ENCODE data around the gene HS3ST4. TPM values are rescaled to one million over a fixed set of nuclear protein-coding genes. Genes with fewer than 3 reads are reported as not detected.

Gene HS3ST4
- total RNA-seq, 1 donor from 2014 or later: 1.1 TPM

GRCh38 chr16:26050472-26050871, 358.7 kb downstream of the HS3ST4 start:
- DNase-seq: no peak
- Mint-ChIP-seq H3K27me3 (ENCODE audit: unreplicated experiment) (peaks cover 8% of the 10 kb centered on the region), H3K27ac (ENCODE audit: unreplicated experiment) (no peak overlapping the region), H3K36me3 (ENCODE audit: unreplicated experiment) (peaks cover 4% of the 10 kb centered on the region), H3K4me1 (ENCODE audit: low read depth, unreplicated experiment) (peaks cover 2% of the 10 kb centered on the region), H3K9me3 (ENCODE audit: unreplicated experiment) (peaks cover 2% of the 10 kb centered on the region), H3K4me3 (ENCODE audit: unreplicated experiment) (no peak overlapping the region)
- no peak for TF ChIP-seq CTCF (IDR thresholded peaks at IDR 0.05; ENCODE audit: partially characterized antibody, unreplicated experiment)

GRCh38 chr16:26051063-26051462, 359.3 kb downstream of the HS3ST4 start:
- Mint-ChIP-seq H3K4me3 (ENCODE audit: unreplicated experiment) (no peak overlapping the region), H3K27ac (ENCODE audit: unreplicated experiment) (no peak overlapping the region), H3K4me1 (ENCODE audit: low read depth, unreplicated experiment) (no peaks in the 10 kb centered on the region), H3K9me3 (ENCODE audit: unreplicated experiment) (peaks cover 2% of the 10 kb centered on the region), H3K36me3 (ENCODE audit: unreplicated experiment) (peaks cover 4% of the 10 kb centered on the region), H3K27me3 (ENCODE audit: unreplicated experiment) (peaks cover 6% of the 10 kb centered on the region)
- no peak for DNase-seq
- no peak for TF ChIP-seq CTCF (IDR thresholded peaks at IDR 0.05; ENCODE audit: partially characterized antibody, unreplicated experiment)

- H3K27ac Mint-ChIP-seq (ENCODE audit: unreplicated experiment): no peak overlapping the region
- DNase-seq: no peak
- H3K4me3 Mint-ChIP-seq (ENCODE audit: unreplicated experiment): no peak overlapping the region
- peaks cover 2% of the 10 kb centered on the region for H3K9me3 Mint-ChIP-seq (ENCODE audit: unreplicated experiment)
- H3K4me1 Mint-ChIP-seq (ENCODE audit: low read depth, unreplicated experiment): peaks cover 6% of the 10 kb centered on the region
- peaks cover 5% of the 10 kb centered on the region for H3K27me3 Mint-ChIP-seq (ENCODE audit: unreplicated experiment)
- TF ChIP-seq CTCF (IDR thresholded peaks at IDR 0.05; ENCODE audit: partially characterized antibody, unreplicated experiment): no peak
- peaks cover 4% of the 10 kb centered on the region for H3K36me3 Mint-ChIP-seq (ENCODE audit: unreplicated experiment)
Observed at GRCh38 chr16:26053889-26054288, 362.1 kb downstream of the HS3ST4 start.

- H3K36me3 Mint-ChIP-seq (ENCODE audit: unreplicated experiment): peaks cover 4% of the 10 kb centered on the region
- no peak overlapping the region for H3K4me3 Mint-ChIP-seq (ENCODE audit: unreplicated experiment)
- peaks cover 3% of the 10 kb centered on the region for H3K9me3 Mint-ChIP-seq (ENCODE audit: unreplicated experiment)
- peak; percentile 40 for DNase-seq
- no peak for TF ChIP-seq CTCF (IDR thresholded peaks at IDR 0.05; ENCODE audit: partially characterized antibody, unreplicated experiment)
- peak overlapping the region; percentile 46 for H3K27ac Mint-ChIP-seq (ENCODE audit: unreplicated experiment)
- H3K4me1 Mint-ChIP-seq (ENCODE audit: low read depth, unreplicated experiment): peaks cover 6% of the 10 kb centered on the region
- peaks cover 5% of the 10 kb centered on the region for H3K27me3 Mint-ChIP-seq (ENCODE audit: unreplicated experiment)
Observed at GRCh38 chr16:26058326-26058725, 366.6 kb downstream of the HS3ST4 start.

GRCh38 chr16:26070302-26071100, 378.7 kb downstream of the HS3ST4 start:
- peaks cover 1% of the 10 kb centered on the region for H3K27me3 Mint-ChIP-seq (ENCODE audit: unreplicated experiment)
- no peak for TF ChIP-seq CTCF (IDR thresholded peaks at IDR 0.05; ENCODE audit: partially characterized antibody, unreplicated experiment)
- H3K36me3 Mint-ChIP-seq (ENCODE audit: unreplicated experiment): no peaks in the 10 kb centered on the region
- H3K27ac Mint-ChIP-seq (ENCODE audit: unreplicated experiment): no peak overlapping the region
- H3K9me3 Mint-ChIP-seq (ENCODE audit: unreplicated experiment): no peaks in the 10 kb centered on the region
- no peak overlapping the region for H3K4me3 Mint-ChIP-seq (ENCODE audit: unreplicated experiment)
- peaks cover 4% of the 10 kb centered on the region for H3K4me1 Mint-ChIP-seq (ENCODE audit: low read depth, unreplicated experiment)
- no peak for DNase-seq

Data from glutamatergic neuron (in vitro differentiated cells).